ENCODE results near the gene CCND3.

CCND3 gene

GRCh38 chr6:41929924-41930323, 11.7 kb downstream of the CCND3 start:
- no peak for TF ChIP-seq CTCF (IDR thresholded peaks at IDR 0.05; ENCODE audit: control extremely low read depth, extremely low read depth, low read depth, missing control alignments)
- CTCF ChIA-PET, result interaction anchor here (1.3 to 8.3 kb wide), 4 partner anchors 7 to 129 kb away, joined by 3 to 116 read pairs (median 26); partner anchors contain the start of genes BYSL and MED20
- no peak for DNase-seq (ENCODE audit: extremely low spot score)
- POLR2A ChIA-PET, result no interaction called here

GRCh38 chr6:41927253-41927652, 14.4 kb downstream of the CCND3 start:
- TF ChIP-seq CTCF (IDR thresholded peaks at IDR 0.05; ENCODE audit: control extremely low read depth, extremely low read depth, low read depth, missing control alignments), result no peak
- CTCF ChIA-PET, result interaction anchor here (1.0 to 6.1 kb wide), 5 partner anchors 11 to 116 kb away, joined by 3 to 47 read pairs (median 5); no protein-coding TSS in a partner anchor
- POLR2A ChIA-PET, result no interaction called here
- DNase-seq (ENCODE audit: extremely low spot score), result no peak

- no peak for DNase-seq (ENCODE audit: extremely low spot score)
- TF ChIP-seq CTCF (IDR thresholded peaks at IDR 0.05; ENCODE audit: control extremely low read depth, extremely low read depth, low read depth, missing control alignments), result no peak
- ChIA-PET CTCF (interaction anchor here (0.6 to 5.8 kb wide), 14 partner anchors 11 to 292 kb away, joined by 3 to 116 read pairs (median 16); partner anchors contain the start of genes TOMM6 and USP49), POLR2A (interaction anchor here (1.3 kb wide), 1 partner anchor 27 kb away, joined by 4 read pairs; no protein-coding TSS in a partner anchor)
Measured at GRCh38 chr6:41922154-41922553, 19.5 kb downstream of the CCND3 start.

GRCh38 chr6:41921712-41921998, 20.0 kb downstream of the CCND3 start:
- TF ChIP-seq CTCF (IDR thresholded peaks at IDR 0.05; ENCODE audit: control extremely low read depth, extremely low read depth, low read depth, missing control alignments), result no peak
- ChIA-PET POLR2A (interaction anchor here (0.6 to 1.3 kb wide), 2 partner anchors 26 to 868 kb away, joined by 4 to 5 read pairs; no protein-coding TSS in a partner anchor), CTCF (interaction anchor here (0.9 to 5.8 kb wide), 20 partner anchors 10 to 175 kb away, joined by 3 to 116 read pairs (median 7); partner anchors contain the start of genes CCND3, TOMM6 and USP49)
- no peak for DNase-seq (ENCODE audit: extremely low spot score)

- peak; percentile 96 for DNase-seq (ENCODE audit: extremely low spot score)
- peak; percentile 92 for TF ChIP-seq CTCF (IDR thresholded peaks at IDR 0.05; ENCODE audit: control extremely low read depth, extremely low read depth, low read depth, missing control alignments)
- CTCF ChIA-PET, result interaction anchor here (0.6 to 5.8 kb wide), 37 partner anchors 10 to 306 kb away, joined by 3 to 116 read pairs (median 4); partner anchors contain the start of genes CCND3, TAF8, TOMM6 and USP49
- POLR2A ChIA-PET, result interaction anchor here (0.6 to 1.3 kb wide), 3 partner anchors 15 to 869 kb away, joined by 4 to 5 read pairs (median 5); no protein-coding TSS in a partner anchor
Measured at GRCh38 chr6:41920921-41921711, 20.5 kb downstream of the CCND3 start, which contains the start of the genes BYSL and MED20. Gene BYSL, plus strand, starts transcription at chr6:41921499. Its CDS starts 64 bp downstream, at chr6:41921563. Gene MED20, minus strand, starts transcription at chr6:41921139. Its CDS starts 121 bp downstream, at chr6:41921018.

GRCh38 chr6:41917528-41917927, 24.1 kb downstream of the CCND3 start:
- ChIA-PET POLR2A (interaction anchor here (0.7 to 1.1 kb wide), 2 partner anchors 22 to 57 kb away, joined by 5 to 9 read pairs; no protein-coding TSS in a partner anchor), CTCF (interaction anchor here (1.3 to 1.4 kb wide), 2 partner anchors 12 to 19 kb away, joined by 3 to 4 read pairs; no protein-coding TSS in a partner anchor)
- no peak for DNase-seq (ENCODE audit: extremely low spot score)
- TF ChIP-seq CTCF (IDR thresholded peaks at IDR 0.05; ENCODE audit: control extremely low read depth, extremely low read depth, low read depth, missing control alignments), result no peak
